Liver (tissue), 3 donors: ENCODE measurements around the gene THAP7.

Source experiments
- EGR1 ChIP-seq, 2 donors: IDR thresholded peaks; 2 replicates each; pipeline ENCODE4 v1.6.1; 2016 to 2018; ENCODE audit warnings: antibody characterized with exemption in 2 of 2, low read depth in 2 of 2
- GABPA ChIP-seq, 2 donors: IDR thresholded peaks in 1 of 2; conservative IDR thresholded peaks in 1 of 2; 2 replicates each; pipeline ENCODE4 v1.6.1; 2016; ENCODE audit warnings: antibody characterized with exemption in 2 of 2, mild to moderate bottlenecking in 1 of 2, moderate library complexity in 1 of 2
- HNF4A ChIP-seq, 2 donors: conservative IDR thresholded peaks; 2 replicates each; pipeline ENCODE4 v1.6.1; 2016; ENCODE audit warnings: antibody characterized with exemption in 2 of 2, mild to moderate bottlenecking in 2 of 2
- JUND ChIP-seq, 2 donors: IDR thresholded peaks; 2 replicates each; pipeline ENCODE4 v1.6.1; 2016; ENCODE audit warnings: antibody characterized with exemption in 2 of 2
- NR2F2 ChIP-seq: IDR thresholded peaks from 2 replicates; pipeline ENCODE4 v1.6.1; 2016; ENCODE audit warnings: antibody characterized with exemption
- RAD21 ChIP-seq, 2 donors: IDR thresholded peaks; 2 replicates each; pipeline ENCODE4 v1.6.1; 2016; ENCODE audit warnings: antibody characterized with exemption in 2 of 2, mild to moderate bottlenecking in 2 of 2
- RXRA ChIP-seq, 2 donors: IDR thresholded peaks; 2 replicates each; pipeline ENCODE4 v1.6.1; 2017 to 2018; ENCODE audit warnings: antibody characterized with exemption in 2 of 2, mild to moderate bottlenecking in 1 of 2
- TAF1 ChIP-seq: conservative IDR thresholded peaks from 2 replicates; pipeline ENCODE4 v1.6.1; 2016; ENCODE audit warnings: antibody characterized with exemption, mild to moderate bottlenecking
- YY1 ChIP-seq: IDR thresholded peaks from 2 replicates; pipeline ENCODE4 v1.6.1; 2016; ENCODE audit warnings: antibody characterized with exemption, mild to moderate bottlenecking
- TF ChIP-seq, protein P1 (sequence below): fragments of 150-350 bp; IDR thresholded peaks from 2 replicates; pipeline ENCODE4 v1.5.1; 2017; ENCODE audit warnings: improper control_type of control experiment, low read depth, low read length; ENCODE audit not compliant: missing input control
- TF ChIP-seq, protein P2 (sequence below): IDR thresholded peaks from 2 replicates; pipeline ENCODE4 v1.6.1; 2016; ENCODE audit warnings: antibody characterized with exemption, mild to moderate bottlenecking
- TF ChIP-seq, protein P3 (sequence below): IDR thresholded peaks from 2 replicates; pipeline ENCODE4 v1.6.1; 2016; ENCODE audit warnings: antibody characterized with exemption
- TF ChIP-seq, protein P4 (sequence below): IDR thresholded peaks from 2 replicates; pipeline ENCODE4 v1.6.1; 2016; ENCODE audit warnings: antibody characterized with exemption
- TF ChIP-seq, protein P5 (sequence below): IDR thresholded peaks from 2 replicates; pipeline ENCODE4 v1.6.1; 2016; ENCODE audit warnings: antibody characterized with exemption
- donor health status: healthy.
- donor health status: healthy.

DNA sequence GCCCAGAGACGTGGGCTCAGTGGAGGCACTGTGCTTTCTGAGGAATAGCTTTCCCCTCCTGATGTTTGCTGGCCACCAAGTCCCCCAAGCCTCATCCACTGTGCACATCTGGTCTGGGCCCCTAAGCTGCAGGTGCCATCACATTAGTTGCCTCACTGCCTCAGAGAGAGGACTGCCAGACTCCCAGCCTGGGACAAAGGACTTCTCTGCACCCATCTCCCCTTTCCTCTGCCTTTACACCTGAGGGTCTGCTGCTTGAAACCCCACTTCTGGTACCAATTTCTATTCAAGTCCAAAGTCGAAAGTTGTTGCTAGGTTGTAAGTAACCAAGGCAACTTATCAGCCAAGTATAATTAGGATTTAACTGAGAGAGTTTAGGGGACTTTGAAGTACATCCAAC, 23.5 kb downstream of the THAP7 start:
- TF ChIP-seq TAF1 (no peak), EGR1 (IDR thresholded peaks at IDR 0.05; ENCODE audit: low read depth in 2 of 2) (no peak), RAD21 (IDR thresholded peaks at IDR 0.05) (no peak), YY1 (no peak), NR2F2 (no peak), JUND (IDR thresholded peaks at IDR 0.05) (no peak), GABPA (IDR thresholded peaks at IDR 0.05 in 1 of 2, conservative IDR thresholded peaks at IDR 0.05 in 1 of 2) (no peak), RXRA (IDR thresholded peaks at IDR 0.05) (no peak), HNF4A (conservative IDR thresholded peaks at IDR 0.05) (no peak)
- TF ChIP-seq, protein P1, sequence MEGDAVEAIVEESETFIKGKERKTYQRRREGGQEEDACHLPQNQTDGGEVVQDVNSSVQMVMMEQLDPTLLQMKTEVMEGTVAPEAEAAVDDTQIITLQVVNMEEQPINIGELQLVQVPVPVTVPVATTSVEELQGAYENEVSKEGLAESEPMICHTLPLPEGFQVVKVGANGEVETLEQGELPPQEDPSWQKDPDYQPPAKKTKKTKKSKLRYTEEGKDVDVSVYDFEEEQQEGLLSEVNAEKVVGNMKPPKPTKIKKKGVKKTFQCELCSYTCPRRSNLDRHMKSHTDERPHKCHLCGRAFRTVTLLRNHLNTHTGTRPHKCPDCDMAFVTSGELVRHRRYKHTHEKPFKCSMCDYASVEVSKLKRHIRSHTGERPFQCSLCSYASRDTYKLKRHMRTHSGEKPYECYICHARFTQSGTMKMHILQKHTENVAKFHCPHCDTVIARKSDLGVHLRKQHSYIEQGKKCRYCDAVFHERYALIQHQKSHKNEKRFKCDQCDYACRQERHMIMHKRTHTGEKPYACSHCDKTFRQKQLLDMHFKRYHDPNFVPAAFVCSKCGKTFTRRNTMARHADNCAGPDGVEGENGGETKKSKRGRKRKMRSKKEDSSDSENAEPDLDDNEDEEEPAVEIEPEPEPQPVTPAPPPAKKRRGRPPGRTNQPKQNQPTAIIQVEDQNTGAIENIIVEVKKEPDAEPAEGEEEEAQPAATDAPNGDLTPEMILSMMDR: no peak
- TF ChIP-seq, protein P2, sequence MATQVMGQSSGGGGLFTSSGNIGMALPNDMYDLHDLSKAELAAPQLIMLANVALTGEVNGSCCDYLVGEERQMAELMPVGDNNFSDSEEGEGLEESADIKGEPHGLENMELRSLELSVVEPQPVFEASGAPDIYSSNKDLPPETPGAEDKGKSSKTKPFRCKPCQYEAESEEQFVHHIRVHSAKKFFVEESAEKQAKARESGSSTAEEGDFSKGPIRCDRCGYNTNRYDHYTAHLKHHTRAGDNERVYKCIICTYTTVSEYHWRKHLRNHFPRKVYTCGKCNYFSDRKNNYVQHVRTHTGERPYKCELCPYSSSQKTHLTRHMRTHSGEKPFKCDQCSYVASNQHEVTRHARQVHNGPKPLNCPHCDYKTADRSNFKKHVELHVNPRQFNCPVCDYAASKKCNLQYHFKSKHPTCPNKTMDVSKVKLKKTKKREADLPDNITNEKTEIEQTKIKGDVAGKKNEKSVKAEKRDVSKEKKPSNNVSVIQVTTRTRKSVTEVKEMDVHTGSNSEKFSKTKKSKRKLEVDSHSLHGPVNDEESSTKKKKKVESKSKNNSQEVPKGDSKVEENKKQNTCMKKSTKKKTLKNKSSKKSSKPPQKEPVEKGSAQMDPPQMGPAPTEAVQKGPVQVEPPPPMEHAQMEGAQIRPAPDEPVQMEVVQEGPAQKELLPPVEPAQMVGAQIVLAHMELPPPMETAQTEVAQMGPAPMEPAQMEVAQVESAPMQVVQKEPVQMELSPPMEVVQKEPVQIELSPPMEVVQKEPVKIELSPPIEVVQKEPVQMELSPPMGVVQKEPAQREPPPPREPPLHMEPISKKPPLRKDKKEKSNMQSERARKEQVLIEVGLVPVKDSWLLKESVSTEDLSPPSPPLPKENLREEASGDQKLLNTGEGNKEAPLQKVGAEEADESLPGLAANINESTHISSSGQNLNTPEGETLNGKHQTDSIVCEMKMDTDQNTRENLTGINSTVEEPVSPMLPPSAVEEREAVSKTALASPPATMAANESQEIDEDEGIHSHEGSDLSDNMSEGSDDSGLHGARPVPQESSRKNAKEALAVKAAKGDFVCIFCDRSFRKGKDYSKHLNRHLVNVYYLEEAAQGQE: no peak
- TF ChIP-seq, protein P3, sequence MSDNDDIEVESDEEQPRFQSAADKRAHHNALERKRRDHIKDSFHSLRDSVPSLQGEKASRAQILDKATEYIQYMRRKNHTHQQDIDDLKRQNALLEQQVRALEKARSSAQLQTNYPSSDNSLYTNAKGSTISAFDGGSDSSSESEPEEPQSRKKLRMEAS: no peak
- TF ChIP-seq, protein P4, sequence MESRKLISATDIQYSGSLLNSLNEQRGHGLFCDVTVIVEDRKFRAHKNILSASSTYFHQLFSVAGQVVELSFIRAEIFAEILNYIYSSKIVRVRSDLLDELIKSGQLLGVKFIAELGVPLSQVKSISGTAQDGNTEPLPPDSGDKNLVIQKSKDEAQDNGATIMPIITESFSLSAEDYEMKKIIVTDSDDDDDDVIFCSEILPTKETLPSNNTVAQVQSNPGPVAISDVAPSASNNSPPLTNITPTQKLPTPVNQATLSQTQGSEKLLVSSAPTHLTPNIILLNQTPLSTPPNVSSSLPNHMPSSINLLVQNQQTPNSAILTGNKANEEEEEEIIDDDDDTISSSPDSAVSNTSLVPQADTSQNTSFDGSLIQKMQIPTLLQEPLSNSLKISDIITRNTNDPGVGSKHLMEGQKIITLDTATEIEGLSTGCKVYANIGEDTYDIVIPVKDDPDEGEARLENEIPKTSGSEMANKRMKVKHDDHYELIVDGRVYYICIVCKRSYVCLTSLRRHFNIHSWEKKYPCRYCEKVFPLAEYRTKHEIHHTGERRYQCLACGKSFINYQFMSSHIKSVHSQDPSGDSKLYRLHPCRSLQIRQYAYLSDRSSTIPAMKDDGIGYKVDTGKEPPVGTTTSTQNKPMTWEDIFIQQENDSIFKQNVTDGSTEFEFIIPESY: no peak
- TF ChIP-seq, protein P5, sequence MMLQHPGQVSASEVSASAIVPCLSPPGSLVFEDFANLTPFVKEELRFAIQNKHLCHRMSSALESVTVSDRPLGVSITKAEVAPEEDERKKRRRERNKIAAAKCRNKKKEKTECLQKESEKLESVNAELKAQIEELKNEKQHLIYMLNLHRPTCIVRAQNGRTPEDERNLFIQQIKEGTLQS: no peak
